ENCODE results near the gene PLPP1.
"Not testable (repeated sequence)": the region's sequence is repeated elsewhere in the genome, so short reads cannot be mapped to it uniquely, and the experiment has no call there.

The PLPP1 gene

DNA sequence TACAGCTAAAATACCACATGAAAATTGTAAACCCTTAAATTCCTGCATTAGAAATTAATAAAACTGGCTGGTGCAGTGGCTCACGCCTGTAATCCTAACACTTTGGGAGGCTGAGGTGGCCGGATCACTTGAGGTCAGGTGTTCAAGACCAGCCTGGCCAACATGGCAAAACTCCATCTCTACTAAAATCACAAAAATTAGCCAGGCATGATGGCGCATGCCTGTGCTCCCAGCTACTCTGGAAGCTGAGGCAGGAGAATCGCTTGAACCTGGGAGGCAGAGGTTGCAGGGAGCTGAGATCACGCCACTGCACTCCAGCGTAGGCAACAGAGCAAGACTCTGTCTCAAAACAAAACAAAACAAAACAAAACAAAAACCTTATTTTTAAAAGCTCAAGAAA is 29.1 kb downstream of the PLPP1 start:
- DNase-seq (ENCODE audit: low read depth in 1 of 2, low spot score in 1 of 2), result not testable (repeated sequence)

DNA sequence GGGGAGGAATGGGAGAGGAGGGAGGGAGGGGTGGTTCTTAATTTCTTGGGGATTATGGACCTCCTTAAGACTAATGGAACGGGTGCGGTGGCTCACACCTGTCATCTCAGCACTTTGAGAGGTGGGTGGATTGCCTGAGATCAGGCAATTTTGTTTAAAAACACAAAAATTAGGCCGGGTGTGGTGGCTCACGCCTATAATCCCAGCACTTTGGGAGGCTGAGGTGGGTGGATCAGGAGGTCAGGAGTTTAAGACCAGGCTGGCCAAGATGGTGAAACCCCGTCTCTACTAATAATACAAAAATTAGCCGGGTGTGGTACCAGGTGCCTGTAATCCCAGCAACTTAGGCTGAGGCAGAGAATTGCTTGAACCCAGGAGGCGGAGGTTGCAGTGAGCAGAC is 30.8 kb downstream of the PLPP1 start:
- not testable (repeated sequence) for DNase-seq (ENCODE audit: low read depth in 1 of 2, low spot score in 1 of 2)

DNA sequence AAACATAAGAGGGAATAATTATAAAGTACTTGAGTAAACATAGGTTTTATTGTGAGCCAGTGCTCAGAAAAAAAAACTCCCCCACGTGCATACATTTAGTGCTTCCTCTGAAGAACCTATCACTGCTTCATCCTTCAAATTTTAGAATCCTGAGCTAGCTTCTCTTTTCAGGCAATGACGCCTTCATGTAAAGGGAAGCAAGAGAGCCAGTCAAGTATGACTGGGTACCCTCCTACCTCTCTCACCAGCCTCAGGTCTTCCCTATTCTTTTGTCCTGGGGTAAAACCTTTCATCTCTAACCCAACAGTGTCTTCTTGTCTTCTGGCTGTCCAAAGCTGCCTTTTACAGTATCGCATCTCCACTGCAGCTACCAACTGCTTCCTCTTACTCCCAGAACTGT is 32.0 kb downstream of the PLPP1 start:
- DNase-seq (ENCODE audit: low read depth in 1 of 2, low spot score in 1 of 2), result no peak

DNA sequence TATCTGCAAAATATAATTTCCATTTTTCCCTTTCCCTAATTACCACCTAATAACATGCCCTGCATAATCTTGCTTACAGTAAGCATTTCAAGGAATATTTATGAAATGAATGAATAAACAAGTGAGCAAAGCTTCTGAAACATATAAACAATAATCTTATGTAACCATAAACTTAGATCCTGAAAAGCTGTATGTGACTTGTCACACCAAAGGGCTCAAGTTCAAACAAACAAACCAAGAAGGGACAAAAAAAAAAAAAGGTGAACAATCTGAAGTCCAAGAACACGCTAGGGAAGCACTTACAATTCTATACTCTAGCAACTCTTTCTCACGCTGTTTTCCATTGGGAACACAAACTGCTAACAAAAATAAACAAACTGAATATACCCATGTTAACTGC is 36.3 kb downstream of the PLPP1 start:
- no peak for DNase-seq (ENCODE audit: low read depth in 1 of 2, low spot score in 1 of 2)

DNA sequence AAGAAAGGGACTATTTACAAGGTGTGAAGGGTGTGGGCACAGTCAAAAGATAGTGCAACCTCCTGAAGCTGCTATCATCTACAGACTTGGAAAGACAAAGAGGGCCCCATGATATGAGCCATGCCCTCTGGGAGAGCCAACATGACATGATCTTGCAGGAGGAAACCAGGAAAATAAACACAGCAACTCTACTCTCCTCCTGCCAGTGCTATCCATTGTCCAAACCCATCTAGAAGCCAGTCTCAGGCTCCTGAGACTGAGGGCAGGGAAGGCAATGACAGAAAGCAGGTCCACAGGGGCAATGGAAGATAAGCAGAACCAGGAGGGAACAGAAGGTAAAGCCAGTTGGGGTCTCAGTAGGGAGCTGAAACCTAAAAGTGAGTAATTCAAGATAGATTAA is 37.1 kb downstream of the PLPP1 start:
- no peak for DNase-seq (ENCODE audit: low read depth in 1 of 2, low spot score in 1 of 2)

DNA sequence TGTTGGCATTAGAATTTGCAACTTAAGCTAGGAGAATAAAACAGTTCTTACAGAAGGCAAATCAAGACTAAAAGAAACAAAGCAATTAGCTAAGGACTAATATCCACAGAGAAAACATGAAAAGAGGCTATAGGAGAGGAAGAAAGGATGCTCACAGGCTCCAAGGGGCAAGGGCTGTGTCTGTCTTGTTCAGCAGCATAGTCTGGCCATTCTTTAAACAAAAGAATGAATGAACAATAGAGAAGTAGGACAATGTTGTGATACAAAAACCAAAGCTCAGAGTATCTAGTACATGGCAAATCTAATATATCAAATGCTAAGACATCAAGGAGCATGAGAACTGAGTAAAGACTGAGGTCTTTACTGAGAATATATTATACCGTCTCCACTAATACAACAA is 39.5 kb downstream of the PLPP1 start:
- DNase-seq (ENCODE audit: low read depth in 1 of 2, low spot score in 1 of 2), result no peak

DNA sequence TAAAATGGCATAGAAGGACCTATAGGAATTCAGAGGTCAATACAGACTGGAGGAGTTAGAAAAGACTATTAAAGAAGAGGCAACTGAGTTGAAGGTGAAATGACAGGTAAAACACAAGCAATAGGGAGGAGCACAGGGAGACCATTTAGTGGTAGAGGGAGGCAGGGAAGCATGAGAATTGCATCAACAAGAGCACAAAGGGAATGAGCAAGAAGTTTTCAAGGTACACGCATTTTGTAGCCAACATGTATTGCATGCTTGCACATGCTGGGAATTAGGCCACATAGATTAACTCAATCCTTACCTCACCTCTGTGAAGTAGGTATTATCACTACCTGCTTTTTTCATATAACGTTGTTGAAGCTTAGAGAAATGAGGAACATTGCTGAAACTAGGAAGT is 42.3 kb downstream of the PLPP1 start:
- no peak for DNase-seq (ENCODE audit: low read depth in 1 of 2, low spot score in 1 of 2)

DNA sequence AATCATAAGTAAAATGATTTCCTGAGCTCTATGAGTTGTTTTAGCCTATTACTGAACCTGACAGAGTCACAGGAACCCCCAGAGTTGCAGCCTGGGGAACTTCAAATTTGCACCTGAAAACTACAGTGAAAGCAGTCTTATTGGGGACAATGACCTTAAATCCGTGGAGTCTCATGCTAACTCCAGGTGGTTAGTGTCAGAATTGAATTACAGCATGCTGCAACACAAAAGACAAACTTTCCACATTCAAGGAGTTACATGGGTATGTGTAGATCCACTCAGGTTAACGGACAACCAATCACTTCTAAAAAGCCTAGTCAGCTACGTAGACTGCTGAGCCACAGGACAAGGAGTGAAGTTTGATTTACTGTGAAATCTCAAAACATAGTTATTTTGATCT is 49.7 kb downstream of the PLPP1 start:
- no peak for DNase-seq (ENCODE audit: low read depth in 1 of 2, low spot score in 1 of 2)

DNA sequence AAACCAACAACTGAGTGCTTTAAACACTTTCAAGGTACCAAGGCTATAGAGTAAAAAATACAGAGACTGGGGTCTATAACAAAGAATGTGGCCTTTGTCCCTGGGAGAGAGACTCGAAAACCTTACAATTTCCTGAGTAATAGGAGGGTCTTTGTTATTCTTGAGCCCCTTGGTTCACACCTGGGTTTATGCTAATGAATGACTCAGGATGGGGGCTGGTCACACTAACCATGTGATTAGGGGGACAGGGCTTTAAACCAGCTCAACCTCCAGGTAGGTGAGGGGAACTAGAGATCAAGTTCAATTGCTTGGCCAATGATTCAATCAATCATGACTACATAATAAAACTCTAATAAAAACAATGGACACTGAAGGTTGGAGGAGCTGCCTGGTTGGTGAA is 50.2 kb downstream of the PLPP1 start:
- no peak for DNase-seq (ENCODE audit: low read depth in 1 of 2, low spot score in 1 of 2)

DNA sequence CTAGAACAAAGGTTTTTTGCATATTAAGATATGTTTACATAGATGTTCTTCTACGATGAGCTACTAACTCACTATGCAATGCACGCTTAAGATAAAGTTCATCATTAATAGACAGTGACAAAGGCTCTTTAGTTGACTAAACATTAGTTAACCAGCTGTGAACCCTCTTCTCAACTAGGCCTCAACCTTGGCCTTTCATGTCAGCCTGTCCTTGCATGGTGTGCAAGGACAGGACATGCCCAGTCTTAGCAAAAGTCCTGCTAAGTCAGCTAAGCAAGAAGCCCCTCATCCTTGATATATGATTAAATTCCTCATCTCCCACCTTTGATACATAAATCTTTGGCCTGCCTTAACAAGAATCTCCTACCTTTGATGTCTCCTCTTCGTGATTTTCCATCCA is 50.9 kb downstream of the PLPP1 start:
- DNase-seq (ENCODE audit: low read depth in 1 of 2, low spot score in 1 of 2), result no peak

DNA sequence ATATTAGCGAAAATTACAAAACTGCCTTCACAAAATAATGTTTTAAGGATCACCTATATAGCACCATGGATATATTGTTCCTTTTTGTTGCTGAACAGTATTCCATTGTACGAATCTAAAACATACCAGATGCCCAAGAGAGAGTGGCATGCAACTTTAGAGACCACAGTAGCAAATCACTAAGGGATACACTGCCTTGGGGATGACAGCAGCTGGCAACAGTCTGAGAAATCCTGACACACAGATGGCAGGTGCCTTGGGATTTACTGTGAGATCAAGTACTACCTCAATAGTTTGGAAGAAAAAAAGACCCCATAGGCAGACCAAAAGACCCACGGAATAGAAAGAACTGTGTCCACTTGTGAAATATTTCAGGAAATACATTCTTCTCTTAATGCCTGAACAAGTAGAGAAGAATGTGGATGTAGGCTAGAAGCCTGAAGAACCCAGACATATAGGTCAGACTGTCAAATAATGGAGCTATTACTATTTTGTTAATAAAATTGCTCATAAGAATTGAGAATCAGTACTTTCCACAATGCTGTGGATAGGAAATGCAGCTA is 53.4 kb downstream of the PLPP1 start:
- DNase-seq (ENCODE audit: low read depth in 1 of 2, low spot score in 1 of 2), result no peak

DNA sequence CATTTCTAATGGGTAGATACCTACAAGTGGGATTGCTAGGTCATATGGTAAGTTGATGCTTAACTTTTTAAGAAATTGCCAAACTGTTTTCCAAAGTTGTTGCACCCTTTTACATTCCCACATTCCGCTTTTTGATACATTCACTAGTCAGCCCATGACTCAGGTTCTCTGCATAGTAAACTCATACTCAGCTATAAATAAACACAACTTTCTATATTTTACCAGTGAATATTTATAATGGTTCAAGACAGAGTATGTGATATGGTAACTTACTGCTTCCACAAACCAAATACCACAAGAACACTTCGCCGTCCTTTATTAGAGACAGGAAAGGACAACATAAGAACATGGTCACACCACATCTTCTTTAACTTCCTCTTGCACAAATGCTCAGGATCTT is 54.0 kb downstream of the PLPP1 start:
- DNase-seq (ENCODE audit: low read depth in 1 of 2, low spot score in 1 of 2), result no peak

DNA sequence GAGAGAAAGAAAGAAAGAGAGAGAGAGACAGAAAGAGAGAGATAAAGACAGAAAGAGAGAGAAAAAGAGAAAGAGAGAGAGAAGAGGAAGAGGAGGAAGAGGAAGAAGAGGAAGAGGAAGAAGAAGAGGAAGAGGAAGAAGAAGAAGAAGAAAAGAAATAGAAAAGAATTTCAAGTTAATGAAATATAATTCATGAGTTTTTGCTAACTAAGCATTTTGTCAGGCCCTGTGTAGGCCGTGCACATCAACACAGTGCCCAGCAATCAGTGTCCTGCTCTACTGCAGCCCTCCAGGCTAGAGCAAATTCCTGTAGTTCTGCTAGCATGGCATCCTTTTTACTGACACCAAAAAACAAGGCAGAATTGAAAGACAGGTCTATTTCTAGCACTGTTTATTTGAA is 62.1 kb downstream of the PLPP1 start:
- no peak for DNase-seq (ENCODE audit: low read depth in 1 of 2, low spot score in 1 of 2)

DNA sequence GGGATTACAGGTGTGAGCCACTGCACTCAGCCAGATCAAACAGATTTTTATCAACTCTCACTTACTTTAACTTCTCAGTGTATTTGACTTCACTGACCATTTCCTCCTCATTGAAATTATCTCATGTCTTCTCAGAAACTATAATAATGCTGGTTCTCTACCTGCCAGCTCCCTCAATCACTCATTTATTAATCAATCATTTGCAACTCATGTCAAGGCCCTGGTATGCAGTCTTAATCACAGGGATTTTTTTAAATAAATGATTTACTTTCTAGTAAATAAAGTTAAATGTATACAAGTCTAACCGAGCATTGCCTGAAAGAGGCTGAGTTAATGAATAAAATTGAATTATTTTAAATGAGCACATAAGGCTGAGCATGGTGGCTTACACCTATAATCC is 63.3 kb downstream of the PLPP1 start:
- no peak for DNase-seq (ENCODE audit: low read depth in 1 of 2, low spot score in 1 of 2)

DNA sequence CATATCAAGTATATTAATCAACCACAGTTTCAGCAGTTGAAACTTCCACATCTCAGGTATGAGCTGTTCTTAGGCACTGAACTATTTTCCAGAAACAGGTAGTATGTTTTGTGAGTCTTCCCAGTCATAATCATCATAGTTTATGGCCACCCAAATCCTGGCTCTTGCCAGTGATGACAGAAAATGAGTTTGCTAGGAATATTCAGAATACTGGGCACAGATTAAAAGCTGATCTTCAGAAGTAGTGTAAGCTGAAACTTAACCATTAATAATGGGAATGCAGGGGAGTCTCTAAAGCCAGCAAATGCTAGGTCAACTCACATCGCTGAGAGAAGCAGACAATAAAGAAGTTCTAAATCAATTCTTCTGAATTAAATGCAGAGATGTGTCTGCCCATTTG is 64.5 kb downstream of the PLPP1 start:
- no peak for DNase-seq (ENCODE audit: low read depth in 1 of 2, low spot score in 1 of 2)

DNA sequence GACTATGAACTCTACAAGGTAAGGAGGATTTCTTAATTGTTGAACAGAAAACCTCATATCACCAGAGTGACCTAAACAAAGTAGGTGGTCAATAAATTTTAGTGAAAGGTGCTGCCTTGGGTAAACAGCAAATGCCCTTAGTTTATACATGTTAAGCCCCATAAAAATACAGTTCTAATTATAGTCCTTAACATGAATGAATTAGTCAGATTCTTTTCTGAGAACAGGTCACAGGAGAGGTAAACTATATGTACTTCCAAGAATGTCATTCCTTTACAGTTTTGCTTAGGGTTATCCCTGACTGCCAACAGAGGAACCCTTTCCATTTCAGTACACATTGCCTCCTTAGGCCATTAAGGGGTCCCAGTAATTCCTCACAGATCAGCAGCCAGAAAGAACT is 64.9 kb downstream of the PLPP1 start:
- DNase-seq (ENCODE audit: low read depth in 1 of 2, low spot score in 1 of 2), result no peak

DNA sequence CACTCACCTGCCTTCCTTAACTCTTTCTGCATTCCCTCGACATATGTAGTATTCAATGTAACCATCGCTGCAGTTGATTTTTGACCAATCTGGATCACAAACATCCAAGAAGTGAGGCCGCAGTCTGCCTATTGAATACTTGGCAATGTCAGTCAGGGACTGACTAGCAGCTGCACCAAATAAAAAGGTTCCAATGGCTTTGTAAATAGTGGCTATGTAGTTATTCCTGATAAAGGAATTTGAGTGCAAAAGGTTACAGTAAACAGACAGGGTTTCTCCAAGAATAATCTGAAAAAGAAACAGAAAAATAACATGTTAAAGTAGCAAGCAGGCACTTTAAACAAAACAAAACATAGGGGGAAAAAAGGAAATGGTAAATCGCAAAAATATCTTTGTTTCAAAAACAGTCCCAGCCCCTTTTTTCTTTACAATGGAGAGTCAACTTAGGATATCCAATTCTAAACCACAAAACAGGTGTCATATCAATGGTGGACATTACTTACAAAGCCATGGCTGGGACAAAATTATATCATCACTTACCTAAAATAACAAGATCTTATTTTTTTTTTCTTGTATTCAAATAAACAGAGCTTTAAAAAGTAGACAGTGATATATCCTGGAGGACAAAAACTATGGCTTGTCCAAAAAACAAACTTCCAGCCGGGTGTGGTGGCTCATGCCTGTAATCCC is 66.8 kb downstream of the PLPP1 start:
- DNase-seq (ENCODE audit: low read depth in 1 of 2, low spot score in 1 of 2), result no peak

DNA sequence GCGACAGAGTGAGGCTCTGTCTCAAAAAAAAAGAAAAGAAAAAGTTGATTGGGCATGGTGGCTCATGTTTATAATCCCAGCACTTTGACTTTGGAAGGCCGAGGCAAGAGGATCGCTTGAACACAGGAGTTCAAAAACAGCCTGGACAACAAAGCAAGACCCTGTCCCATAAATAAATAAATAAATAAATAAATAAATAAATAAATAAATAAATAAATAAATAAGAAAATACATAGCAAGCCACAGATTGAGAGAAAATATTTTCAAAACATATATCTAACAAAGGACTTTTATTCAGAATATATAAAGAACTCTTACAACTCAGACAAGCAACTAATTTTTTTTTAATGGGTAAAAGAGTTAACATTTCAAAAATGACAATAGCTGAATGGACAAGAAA is 71.2 kb downstream of the PLPP1 start:
- no peak for DNase-seq (ENCODE audit: low read depth in 1 of 2, low spot score in 1 of 2)

DNA sequence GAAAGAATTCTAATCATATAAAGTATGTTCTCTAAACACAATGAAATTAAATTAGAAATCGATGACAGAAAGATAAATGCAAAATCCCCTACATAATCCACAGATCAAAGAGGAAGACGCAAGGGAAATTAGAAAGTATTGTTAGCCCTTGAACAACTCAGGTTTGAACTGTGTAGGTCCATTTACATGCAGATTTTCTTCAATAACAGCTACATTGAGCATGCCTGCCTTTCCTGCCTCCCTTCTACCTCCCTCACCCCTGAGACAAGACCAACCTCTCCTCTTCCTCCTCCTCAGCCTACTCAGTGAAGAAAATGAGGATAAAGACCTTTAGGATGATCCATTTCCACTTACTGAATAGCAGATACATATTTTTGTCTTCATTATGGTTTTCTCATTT is 75.2 kb downstream of the PLPP1 start:
- no peak for DNase-seq (ENCODE audit: low read depth in 1 of 2, low spot score in 1 of 2)

DNA sequence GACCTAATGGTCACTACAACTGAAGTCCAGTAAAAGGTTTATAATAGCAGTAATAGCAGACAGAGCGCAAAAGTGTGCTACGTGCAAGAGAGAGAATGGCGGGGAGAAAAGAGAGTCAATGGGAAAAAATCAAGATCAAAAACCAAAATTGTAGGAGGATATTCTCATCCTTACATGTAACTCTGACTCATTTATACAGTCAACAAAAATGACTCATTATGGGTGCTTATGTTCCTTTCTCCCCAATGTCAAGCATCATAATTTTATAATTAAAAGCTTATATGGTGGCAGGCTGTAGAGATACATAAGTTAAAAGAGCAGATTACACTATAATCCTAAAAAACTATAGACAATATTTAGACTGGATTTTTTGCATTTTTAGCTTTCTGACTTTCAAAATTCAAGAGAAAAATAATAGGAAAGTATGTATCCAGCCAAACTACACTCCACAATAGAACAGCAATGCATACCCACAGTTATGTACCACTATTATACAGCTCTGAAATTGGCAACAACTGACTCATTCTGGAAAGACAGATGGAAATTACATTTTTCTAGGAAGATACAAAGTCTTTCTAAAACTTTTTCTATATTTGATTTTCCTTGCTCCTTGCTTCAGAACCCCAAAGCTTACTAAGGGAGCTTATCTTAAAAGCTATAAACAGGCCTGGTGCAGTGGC is 78.4 kb downstream of the PLPP1 start:
- no peak for DNase-seq (ENCODE audit: low read depth in 1 of 2, low spot score in 1 of 2)

DNA sequence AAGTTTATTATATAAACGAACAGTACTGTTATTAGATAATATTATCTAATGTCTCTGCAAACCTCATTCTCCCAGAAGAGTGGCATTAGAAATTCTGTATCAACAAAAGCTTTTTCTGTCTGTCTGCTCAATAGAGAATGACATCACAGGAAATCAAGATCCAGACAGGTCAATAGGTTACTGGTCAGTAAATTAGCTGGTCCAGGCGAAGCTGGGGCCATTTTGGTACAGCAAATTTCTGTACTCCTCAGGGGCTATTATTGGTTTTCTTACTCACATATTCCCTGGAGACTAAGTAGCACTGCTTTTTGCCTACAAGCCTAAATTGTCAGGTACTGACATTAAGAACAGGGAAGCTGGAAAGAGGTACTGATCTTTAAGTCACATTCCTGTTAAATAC is 80.5 kb downstream of the PLPP1 start:
- no peak for DNase-seq (ENCODE audit: low read depth in 1 of 2, low spot score in 1 of 2)

DNA sequence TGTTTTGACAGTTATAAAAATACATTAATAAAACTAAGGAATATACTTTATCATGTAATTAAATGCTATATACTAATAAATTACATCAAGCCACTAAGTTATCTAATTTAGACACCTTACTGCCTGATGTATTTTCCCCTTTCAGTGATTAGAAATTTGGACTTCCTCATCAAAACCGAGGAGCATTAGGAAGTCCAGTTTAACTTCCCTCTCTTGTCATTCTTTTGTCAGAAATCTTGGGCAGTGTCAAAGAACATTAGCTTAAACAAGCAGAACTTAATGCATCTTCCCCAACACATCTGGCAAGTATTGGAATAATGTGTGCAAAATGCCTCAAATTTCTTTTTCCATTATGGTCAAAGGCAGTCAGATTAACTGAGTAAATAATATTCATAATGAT is 81.6 kb downstream of the PLPP1 start:
- DNase-seq (ENCODE audit: low read depth in 1 of 2, low spot score in 1 of 2), result no peak

DNA sequence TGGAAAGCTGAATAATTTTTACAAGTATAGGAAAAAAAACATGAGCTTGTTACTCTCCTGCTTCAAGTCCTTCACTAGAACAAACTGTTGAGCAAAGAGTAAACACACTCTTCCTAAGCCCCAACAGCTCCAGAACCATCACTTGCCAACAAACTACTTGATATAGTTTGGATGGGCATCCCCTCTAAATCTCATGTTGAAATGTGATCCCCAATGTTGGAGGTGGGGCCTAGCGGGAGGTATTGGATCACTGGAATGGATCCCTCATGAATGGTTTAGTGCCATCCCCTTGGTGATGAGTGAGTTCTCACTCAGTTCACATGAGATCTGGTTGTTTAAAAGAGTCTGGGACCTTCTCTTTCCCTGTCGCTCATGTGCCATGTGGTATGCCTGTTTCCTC is 82.8 kb downstream of the PLPP1 start:
- no peak for DNase-seq (ENCODE audit: low read depth in 1 of 2, low spot score in 1 of 2)
